ENCODE data around the gene OR2V1. TPM values are rescaled to one million over a fixed set of nuclear protein-coding genes. Genes with fewer than 3 reads are reported as not detected.
"Not testable (repeated sequence)": the region's sequence is repeated elsewhere in the genome, so short reads cannot be mapped to it uniquely, and the experiment has no call there.

Gene OR2V1, protein sequence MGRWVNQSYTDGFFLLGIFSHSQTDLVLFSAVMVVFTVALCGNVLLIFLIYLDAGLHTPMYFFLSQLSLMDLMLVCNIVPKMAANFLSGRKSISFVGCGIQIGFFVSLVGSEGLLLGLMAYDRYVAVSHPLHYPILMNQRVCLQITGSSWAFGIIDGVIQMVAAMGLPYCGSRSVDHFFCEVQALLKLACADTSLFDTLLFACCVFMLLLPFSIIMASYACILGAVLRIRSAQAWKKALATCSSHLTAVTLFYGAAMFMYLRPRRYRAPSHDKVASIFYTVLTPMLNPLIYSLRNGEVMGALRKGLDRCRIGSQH
- not detected in 3 replicates for total RNA-seq
- long read RNA-seq, result 0 reads

DNA sequence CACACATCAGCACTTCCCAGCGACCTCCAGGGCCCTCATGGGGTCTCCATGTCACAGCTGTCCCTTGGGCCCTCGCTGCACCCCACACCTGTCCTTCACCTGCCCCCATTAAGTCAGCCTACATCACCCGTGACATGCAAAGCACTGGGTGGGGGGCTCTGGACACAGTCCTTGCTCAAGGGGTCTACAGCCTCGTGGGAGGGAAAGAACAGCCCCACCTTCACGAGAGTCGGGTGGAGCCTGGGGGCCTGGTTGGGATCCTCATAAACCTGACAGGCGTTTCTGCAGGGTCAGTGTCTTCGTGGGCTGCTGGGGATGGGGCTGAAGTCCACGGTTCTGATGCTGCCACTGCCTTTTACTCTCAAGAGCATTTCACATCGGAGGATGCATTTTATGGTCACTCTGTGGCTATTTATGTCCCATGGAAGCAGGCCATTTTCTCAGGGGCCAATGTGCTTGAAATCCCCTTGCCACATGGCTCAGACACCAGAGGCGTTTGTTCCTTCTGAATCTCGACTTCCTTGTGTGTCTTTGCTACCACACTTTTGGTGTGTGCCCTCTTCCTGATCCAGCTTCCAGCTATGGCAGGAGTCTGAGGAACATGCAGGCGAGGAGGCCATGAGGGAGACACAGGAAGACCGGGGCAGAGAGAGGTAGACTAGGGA is at the start of gene OR2V1:
TSS of gene OR2V1 (minus strand) at position 338 of the 665 bp plus-strand sequence. CDS start 5,865 bp downstream, outside the sequence.
- DNase-seq (ENCODE audit: low spot score), result no peak
- TF ChIP-seq, protein P1, sequence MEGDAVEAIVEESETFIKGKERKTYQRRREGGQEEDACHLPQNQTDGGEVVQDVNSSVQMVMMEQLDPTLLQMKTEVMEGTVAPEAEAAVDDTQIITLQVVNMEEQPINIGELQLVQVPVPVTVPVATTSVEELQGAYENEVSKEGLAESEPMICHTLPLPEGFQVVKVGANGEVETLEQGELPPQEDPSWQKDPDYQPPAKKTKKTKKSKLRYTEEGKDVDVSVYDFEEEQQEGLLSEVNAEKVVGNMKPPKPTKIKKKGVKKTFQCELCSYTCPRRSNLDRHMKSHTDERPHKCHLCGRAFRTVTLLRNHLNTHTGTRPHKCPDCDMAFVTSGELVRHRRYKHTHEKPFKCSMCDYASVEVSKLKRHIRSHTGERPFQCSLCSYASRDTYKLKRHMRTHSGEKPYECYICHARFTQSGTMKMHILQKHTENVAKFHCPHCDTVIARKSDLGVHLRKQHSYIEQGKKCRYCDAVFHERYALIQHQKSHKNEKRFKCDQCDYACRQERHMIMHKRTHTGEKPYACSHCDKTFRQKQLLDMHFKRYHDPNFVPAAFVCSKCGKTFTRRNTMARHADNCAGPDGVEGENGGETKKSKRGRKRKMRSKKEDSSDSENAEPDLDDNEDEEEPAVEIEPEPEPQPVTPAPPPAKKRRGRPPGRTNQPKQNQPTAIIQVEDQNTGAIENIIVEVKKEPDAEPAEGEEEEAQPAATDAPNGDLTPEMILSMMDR (IDR thresholded peaks at IDR 0.05), result no peak
- Mint-ChIP-seq H3K9me3 (ENCODE audit: low read depth) (no peaks in the 10 kb centered on the region), H3K4me3 (ENCODE audit: unreplicated experiment) (no peak within 1 kb of the TSS), H3K36me3 (ENCODE audit: low read depth) (no peaks in the 10 kb centered on the region), H3K27ac (ENCODE audit: unreplicated experiment) (no peak within 1 kb of the TSS), H3K4me1 (ENCODE audit: low read depth) (peaks cover 11% of the 10 kb centered on the region), H3K27me3 (ENCODE audit: low read depth) (peaks cover 34% of the 10 kb centered on the region)

DNA sequence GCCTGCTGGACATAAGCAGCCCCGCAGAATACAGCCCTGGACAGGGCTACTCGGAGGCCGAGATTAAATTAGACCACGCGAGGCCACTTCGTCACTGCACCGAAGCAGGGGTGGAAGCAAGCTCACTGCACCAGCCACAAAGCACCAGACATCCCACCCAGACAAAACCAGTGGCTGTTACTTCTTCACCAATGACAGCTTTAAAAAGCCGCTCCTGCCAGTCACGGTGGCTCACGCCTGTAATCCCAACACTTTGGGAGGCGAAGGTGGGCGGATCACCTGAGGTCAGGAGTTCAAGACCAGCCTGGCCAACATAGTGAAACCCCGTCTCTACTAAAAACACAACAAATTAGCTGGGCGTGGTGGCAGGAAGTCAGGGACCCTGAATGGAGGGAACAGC is 46.6 kb upstream of the OR2V1 start:
- not testable (repeated sequence) for H3K4me1 Mint-ChIP-seq (ENCODE audit: low read depth); H3K36me3 Mint-ChIP-seq (ENCODE audit: low read depth); H3K9me3 Mint-ChIP-seq (ENCODE audit: low read depth); DNase-seq (ENCODE audit: low spot score); H3K27ac Mint-ChIP-seq (ENCODE audit: unreplicated experiment); H3K4me3 Mint-ChIP-seq (ENCODE audit: unreplicated experiment)
- peaks cover 22% of the 10 kb centered on the region for H3K27me3 Mint-ChIP-seq (ENCODE audit: low read depth)

DNA sequence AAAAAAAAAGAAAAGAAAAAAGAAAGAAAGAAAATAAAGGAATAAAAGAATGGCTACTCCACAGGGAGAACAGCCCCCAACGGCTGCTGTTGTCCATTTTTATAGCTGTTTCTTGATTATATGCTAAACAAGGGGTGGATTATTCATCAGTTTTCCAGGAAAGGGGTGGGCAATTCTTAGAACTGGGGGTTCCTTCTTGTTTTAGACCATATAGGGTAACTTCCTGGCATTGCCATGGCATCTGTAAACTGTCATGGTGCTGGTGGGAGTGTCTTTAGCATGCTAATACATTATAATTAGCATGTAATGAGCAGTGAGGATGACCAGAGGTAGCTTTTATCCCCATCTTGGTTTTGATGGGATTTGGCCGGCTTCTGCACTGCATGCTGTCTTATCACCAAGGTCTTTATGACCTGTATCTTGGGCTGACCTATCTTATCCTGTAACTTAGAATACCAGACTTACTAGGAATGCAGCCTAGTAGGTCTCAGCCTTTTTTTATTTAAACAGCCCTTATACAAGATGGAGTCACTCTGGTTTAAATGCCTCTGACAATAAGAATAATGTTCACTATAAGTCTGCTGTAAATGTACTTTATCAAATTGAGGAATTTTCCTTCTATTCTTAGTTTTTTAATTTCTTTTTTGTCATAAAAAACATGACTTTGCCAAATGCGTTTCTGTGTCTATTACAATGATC is 45.4 kb upstream of the OR2V1 start:
- Mint-ChIP-seq H3K27ac (ENCODE audit: unreplicated experiment) (no peak overlapping the region), H3K4me3 (ENCODE audit: unreplicated experiment) (no peak overlapping the region), H3K4me1 (ENCODE audit: low read depth) (peaks cover 9% of the 10 kb centered on the region), H3K27me3 (ENCODE audit: low read depth) (peaks cover 27% of the 10 kb centered on the region), H3K9me3 (ENCODE audit: low read depth) (no peaks in the 10 kb centered on the region), H3K36me3 (ENCODE audit: low read depth) (no peaks in the 10 kb centered on the region)
- no peak for DNase-seq (ENCODE audit: low spot score)
- TF ChIP-seq, protein P1 (IDR thresholded peaks at IDR 0.05), result no peak

DNA sequence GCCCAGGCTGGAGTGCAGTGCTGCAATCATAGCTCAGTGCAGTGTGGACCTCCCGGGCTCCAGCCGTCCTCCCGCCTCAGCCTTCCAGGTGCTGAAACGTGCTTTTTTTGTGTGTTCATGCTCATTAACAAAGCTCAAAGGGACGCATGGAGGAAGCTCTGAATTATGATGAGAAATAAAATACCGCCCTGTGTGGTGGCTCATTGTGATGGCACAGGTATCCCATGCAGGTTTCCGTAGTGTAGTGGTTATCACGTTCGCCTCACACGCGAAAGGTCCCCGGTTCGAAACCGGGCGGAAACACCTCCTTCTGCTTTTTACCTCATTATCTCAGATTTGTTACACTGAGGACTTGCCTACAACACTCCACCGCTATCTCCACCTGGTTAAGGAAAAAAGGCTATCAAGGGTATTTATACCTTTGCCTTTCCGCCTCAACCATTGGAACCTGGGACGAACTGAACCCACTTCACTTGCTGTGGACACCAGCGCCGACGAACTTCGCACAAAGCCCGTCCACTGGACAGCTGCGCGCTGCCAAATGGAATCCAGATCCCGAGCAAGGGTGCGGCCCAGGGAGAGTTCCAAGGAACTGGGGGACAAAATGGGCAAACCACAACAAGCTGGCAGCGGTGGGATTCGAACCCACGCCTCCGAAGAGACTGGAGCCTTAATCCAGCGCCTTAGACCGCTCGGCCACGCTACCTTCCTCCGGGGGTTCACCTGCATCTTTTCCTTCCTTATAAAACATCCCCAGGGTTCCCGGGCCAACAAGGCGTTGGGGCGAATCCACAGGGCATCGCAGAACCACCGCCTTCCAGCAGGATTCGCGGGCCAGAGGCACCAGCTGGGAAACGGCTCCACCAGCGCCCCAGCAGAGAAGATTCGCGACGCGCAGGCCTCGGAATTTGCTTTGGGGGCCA is 42.7 kb upstream of the OR2V1 start:
- Mint-ChIP-seq H3K36me3 (ENCODE audit: low read depth) (peaks cover 2% of the 10 kb centered on the region), H3K27ac (ENCODE audit: unreplicated experiment) (peak overlapping the region; percentile 3), H3K4me3 (ENCODE audit: unreplicated experiment) (peak overlapping the region; percentile 23), H3K4me1 (ENCODE audit: low read depth) (peaks cover 33% of the 10 kb centered on the region), H3K27me3 (ENCODE audit: low read depth) (peaks cover 41% of the 10 kb centered on the region), H3K9me3 (ENCODE audit: low read depth) (no peaks in the 10 kb centered on the region)
- TF ChIP-seq, protein P1 (IDR thresholded peaks at IDR 0.05), result peak; percentile 11
- no peak for DNase-seq (ENCODE audit: low spot score)

DNA sequence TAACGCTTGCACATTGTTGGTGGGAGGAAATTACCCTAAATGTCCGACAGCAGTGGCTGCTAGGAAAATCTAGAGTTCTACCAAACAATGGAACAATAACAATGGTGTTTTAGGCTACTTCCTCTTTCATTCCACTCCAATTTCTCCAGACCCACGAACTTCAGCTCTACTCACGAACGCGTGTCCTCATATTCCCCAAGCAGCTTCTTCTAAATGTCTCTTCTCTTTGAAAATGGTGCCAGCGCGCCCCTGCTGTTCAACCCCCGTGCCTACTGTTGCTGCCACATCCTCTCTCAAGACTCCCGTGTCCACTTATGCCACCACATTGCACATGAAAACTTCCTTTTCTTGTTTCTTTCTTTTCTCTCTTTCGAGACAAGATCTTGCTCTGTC is 42.1 kb upstream of the OR2V1 start:
- Mint-ChIP-seq H3K4me1 (ENCODE audit: low read depth) (peaks cover 38% of the 10 kb centered on the region), H3K27me3 (ENCODE audit: low read depth) (peaks cover 44% of the 10 kb centered on the region), H3K9me3 (ENCODE audit: low read depth) (no peaks in the 10 kb centered on the region), H3K27ac (ENCODE audit: unreplicated experiment) (no peak overlapping the region), H3K36me3 (ENCODE audit: low read depth) (peaks cover 2% of the 10 kb centered on the region), H3K4me3 (ENCODE audit: unreplicated experiment) (peak overlapping the region; percentile 23)
- no peak for DNase-seq (ENCODE audit: low spot score)
- TF ChIP-seq, protein P1 (IDR thresholded peaks at IDR 0.05), result peak; percentile 57
